ENCODE results near the gene MOV10.

The MOV10 gene

GRCh38 chr1:112686417-112686816 lies 12.0 kb downstream of the MOV10 start:
- Histone ChIP-seq H3K9ac (ENCODE audit: low read depth, low read length) (no peak overlapping the region), H3K9me3 (ENCODE audit: control insufficient read depth, insufficient read depth, low read length) (no peaks in the 10 kb centered on the region), H3K4me1 (ENCODE audit: insufficient read depth, low read length) (peaks cover 7% of the 10 kb centered on the region; the same call in 1 of the 2 replicates), H3K36me3 (ENCODE audit: insufficient read depth, low read length) (no peaks in the 10 kb centered on the region)

- no peak overlapping the region for H3K9ac ChIP-seq (ENCODE audit: low read depth, low read length)
- H3K4me1 ChIP-seq (ENCODE audit: insufficient read depth, low read length): peaks cover 7% of the 10 kb centered on the region; the same call in 1 of the 2 replicates
- no peaks in the 10 kb centered on the region for H3K9me3 ChIP-seq (ENCODE audit: control insufficient read depth, insufficient read depth, low read length)
- H3K36me3 ChIP-seq (ENCODE audit: insufficient read depth, low read length): no peaks in the 10 kb centered on the region
Measured at GRCh38 chr1:112686835-112687234, 12.4 kb downstream of the MOV10 start.

- Histone ChIP-seq H3K36me3 (ENCODE audit: insufficient read depth, low read length) (no peaks in the 10 kb centered on the region), H3K9ac (ENCODE audit: low read depth, low read length) (no peak overlapping the region), H3K4me1 (ENCODE audit: insufficient read depth, low read length) (peaks cover 7% of the 10 kb centered on the region; the same call in 1 of the 2 replicates), H3K9me3 (ENCODE audit: control insufficient read depth, insufficient read depth, low read length) (no peaks in the 10 kb centered on the region)
Measured at GRCh38 chr1:112687361-112687760, 12.9 kb downstream of the MOV10 start.

GRCh38 chr1:112687785-112688496 lies 13.5 kb downstream of the MOV10 start:
- H3K4me1 ChIP-seq (ENCODE audit: insufficient read depth, low read length): peaks cover 7% of the 10 kb centered on the region; the same call in 1 of the 2 replicates
- H3K9me3 ChIP-seq (ENCODE audit: control insufficient read depth, insufficient read depth, low read length): no peaks in the 10 kb centered on the region
- H3K36me3 ChIP-seq (ENCODE audit: insufficient read depth, low read length): no peaks in the 10 kb centered on the region
- H3K9ac ChIP-seq (ENCODE audit: low read depth, low read length): no peak overlapping the region

GRCh38 chr1:112688781-112689193 lies 14.3 kb downstream of the MOV10 start:
- peaks cover 7% of the 10 kb centered on the region; the same call in 1 of the 2 replicates for H3K4me1 ChIP-seq (ENCODE audit: insufficient read depth, low read length)

GRCh38 chr1:112689196-112689841 lies 14.9 kb downstream of the MOV10 start:
- no peaks in the 10 kb centered on the region for H3K9me3 ChIP-seq (ENCODE audit: control insufficient read depth, insufficient read depth, low read length)
- H3K36me3 ChIP-seq (ENCODE audit: insufficient read depth, low read length): no peaks in the 10 kb centered on the region
- no peak overlapping the region for H3K9ac ChIP-seq (ENCODE audit: low read depth, low read length)

More at GRCh38 chr1:112688781-112689193, 14.3 kb downstream of the MOV10 start:
- Histone ChIP-seq H3K36me3 (ENCODE audit: insufficient read depth, low read length) (no peaks in the 10 kb centered on the region), H3K9ac (ENCODE audit: low read depth, low read length) (no peak overlapping the region), H3K9me3 (ENCODE audit: control insufficient read depth, insufficient read depth, low read length) (no peaks in the 10 kb centered on the region)

GRCh38 chr1:112689842-112690237 lies 15.4 kb downstream of the MOV10 start:
- Histone ChIP-seq H3K4me1 (ENCODE audit: insufficient read depth, low read length) (peaks cover 7% of the 10 kb centered on the region; the same call in 1 of the 2 replicates), H3K9me3 (ENCODE audit: control insufficient read depth, insufficient read depth, low read length) (no peaks in the 10 kb centered on the region), H3K9ac (ENCODE audit: low read depth, low read length) (no peak overlapping the region), H3K36me3 (ENCODE audit: insufficient read depth, low read length) (no peaks in the 10 kb centered on the region)

More at GRCh38 chr1:112689196-112689841, 14.9 kb downstream of the MOV10 start:
- H3K4me1 ChIP-seq (ENCODE audit: insufficient read depth, low read length): peaks cover 7% of the 10 kb centered on the region; the same call in 1 of the 2 replicates

- Histone ChIP-seq H3K36me3 (ENCODE audit: insufficient read depth, low read length) (no peaks in the 10 kb centered on the region), H3K9ac (ENCODE audit: low read depth, low read length) (no peak overlapping the region), H3K9me3 (ENCODE audit: control insufficient read depth, insufficient read depth, low read length) (no peaks in the 10 kb centered on the region), H3K4me1 (ENCODE audit: insufficient read depth, low read length) (no peaks in the 10 kb centered on the region; the same call in 1 of the 2 replicates)
Measured at GRCh38 chr1:112692681-112693080, 18.2 kb downstream of the MOV10 start.

GRCh38 chr1:112693821-112694220 lies 19.4 kb downstream of the MOV10 start:
- Histone ChIP-seq H3K9ac (ENCODE audit: low read depth, low read length) (no peak overlapping the region), H3K36me3 (ENCODE audit: insufficient read depth, low read length) (no peaks in the 10 kb centered on the region), H3K9me3 (ENCODE audit: control insufficient read depth, insufficient read depth, low read length) (no peaks in the 10 kb centered on the region), H3K4me1 (ENCODE audit: insufficient read depth, low read length) (peaks cover 9% of the 10 kb centered on the region)

- Histone ChIP-seq H3K36me3 (ENCODE audit: insufficient read depth, low read length) (no peaks in the 10 kb centered on the region), H3K9me3 (ENCODE audit: control insufficient read depth, insufficient read depth, low read length) (no peaks in the 10 kb centered on the region), H3K4me1 (ENCODE audit: insufficient read depth, low read length) (peaks cover 16% of the 10 kb centered on the region), H3K9ac (ENCODE audit: low read depth, low read length) (no peak overlapping the region)
Measured at GRCh38 chr1:112694363-112694929, 20.0 kb downstream of the MOV10 start.

- no peak overlapping the region for H3K9ac ChIP-seq (ENCODE audit: low read depth, low read length)
- peaks cover 23% of the 10 kb centered on the region for H3K4me1 ChIP-seq (ENCODE audit: insufficient read depth, low read length)
- H3K9me3 ChIP-seq (ENCODE audit: control insufficient read depth, insufficient read depth, low read length): no peaks in the 10 kb centered on the region
- H3K36me3 ChIP-seq (ENCODE audit: insufficient read depth, low read length): no peaks in the 10 kb centered on the region
Measured at GRCh38 chr1:112695276-112695675, 20.8 kb downstream of the MOV10 start.

- Histone ChIP-seq H3K9me3 (ENCODE audit: control insufficient read depth, insufficient read depth, low read length) (no peaks in the 10 kb centered on the region), H3K36me3 (ENCODE audit: insufficient read depth, low read length) (no peaks in the 10 kb centered on the region), H3K9ac (ENCODE audit: low read depth, low read length) (no peak overlapping the region), H3K4me1 (ENCODE audit: insufficient read depth, low read length) (peaks cover 36% of the 10 kb centered on the region)
Measured at GRCh38 chr1:112696578-112697314, 22.3 kb downstream of the MOV10 start.

GRCh38 chr1:112697781-112698201 lies 23.3 kb downstream of the MOV10 start:
- no peaks in the 10 kb centered on the region; the same call in 1 of the 2 replicates for H3K36me3 ChIP-seq (ENCODE audit: insufficient read depth, low read length)
- H3K9me3 ChIP-seq (ENCODE audit: control insufficient read depth, insufficient read depth, low read length): no peaks in the 10 kb centered on the region
- H3K9ac ChIP-seq (ENCODE audit: low read depth, low read length): no peak overlapping the region
- H3K4me1 ChIP-seq (ENCODE audit: insufficient read depth, low read length): peaks cover 37% of the 10 kb centered on the region
